HepG2 (cell line): ENCODE data around the gene RETREG2. TPM values are rescaled to one million over a fixed set of nuclear protein-coding genes. Genes with fewer than 3 reads are reported as not detected.

Source experiments
- ELF4 ChIP-seq: sonication (generic); formaldehyde crosslinking; IDR thresholded peaks from 2 replicates; pipeline ENCODE4 v1.5.0; 2020; ENCODE audit warnings: missing genetic modification reagents, mild to moderate bottlenecking, moderate library complexity, borderline replicate concordance
- GABPB1 ChIP-seq: IDR thresholded peaks from 2 replicates; pipeline ENCODE4 v1.6.1; 2016; ENCODE audit warnings: mild to moderate bottlenecking, missing genetic modification reagents, moderate library complexity, missing compliant biosample characterization
- NONO ChIP-seq, 2 experiments: fragments of 450-650 bp in 1 of 2; sonication (generic) in 1 of 2; formaldehyde crosslinking in 1 of 2; IDR thresholded peaks in 1 of 2; conservative IDR thresholded peaks in 1 of 2; 2 replicates each; pipeline versions ENCODE4 v1.6.1 to v1.8.0; 2017 to 2022; ENCODE audit warnings: mild to moderate bottlenecking in 1 of 2, missing genetic modification reagents in 1 of 2, moderate library complexity in 1 of 2
- NR1H2 ChIP-seq: sonication (generic); formaldehyde crosslinking; IDR thresholded peaks from 2 replicates; pipeline ENCODE4 v1.8.1; 2022; ENCODE audit warnings: low read depth, missing genetic modification reagents, borderline replicate concordance
- PAXIP1 ChIP-seq: sonication (generic); formaldehyde crosslinking; conservative IDR thresholded peaks from 2 replicates; pipeline ENCODE4 v1.4.0; 2020; ENCODE audit warnings: mild to moderate bottlenecking, missing genetic modification reagents, moderate library complexity
- POLR2A ChIP-seq, 2 experiments: IDR thresholded peaks; 2 replicates each; pipeline ENCODE4 v1.6.1; 2011; ENCODE audit warnings: low read depth in 2 of 2, low read length in 2 of 2, mild to moderate bottlenecking in 1 of 2, moderate library complexity in 1 of 2; ENCODE audit not compliant: insufficient read depth in 1 of 2
- SNAI1 ChIP-seq: sonication (generic); formaldehyde crosslinking; IDR thresholded peaks from 2 replicates; pipeline ENCODE4 v1.5.0; 2020; ENCODE audit warnings: mild to moderate bottlenecking, missing genetic modification reagents, borderline replicate concordance
- TCF7L2 ChIP-seq: IDR thresholded peaks from 2 replicates; pipeline ENCODE4 v1.6.1; 2011; ENCODE audit warnings: mild to moderate bottlenecking, low read depth, low read length, moderate library complexity
- TEF ChIP-seq: sonication (generic); formaldehyde crosslinking; IDR thresholded peaks from 2 replicates; pipeline ENCODE4 v1.5.0; 2020; ENCODE audit warnings: missing genetic modification reagents
- TGIF2 ChIP-seq: IDR thresholded peaks from 2 replicates; pipeline ENCODE4 v1.6.1; 2016; ENCODE audit warnings: control low read depth, missing compliant biosample characterization
- TMF1 ChIP-seq: sonication (generic); formaldehyde crosslinking; IDR thresholded peaks from 2 replicates; pipeline ENCODE4 v1.8.1; 2022; ENCODE audit warnings: low read depth, missing genetic modification reagents
- ZNF124 ChIP-seq: sonication (generic); formaldehyde crosslinking; IDR thresholded peaks from 2 replicates; pipeline ENCODE4 v1.4.0; 2020; ENCODE audit warnings: missing genetic modification reagents
- ZNF160 ChIP-seq: sonication (generic); formaldehyde crosslinking; IDR thresholded peaks from 2 replicates; pipeline ENCODE4 v1.8.0; 2022; ENCODE audit warnings: mild to moderate bottlenecking, inconsistent platforms, missing genetic modification reagents
- ZNF264 ChIP-seq: sonication (generic); formaldehyde crosslinking; IDR thresholded peaks from 2 replicates; pipeline ENCODE4 v1.4.0; 2020; ENCODE audit warnings: missing genetic modification reagents
- ZNF274 ChIP-seq: sonication (generic); formaldehyde crosslinking; IDR thresholded peaks from 2 replicates; pipeline ENCODE4 v1.5.1; 2020; ENCODE audit warnings: mild to moderate bottlenecking, missing genetic modification reagents
- ZNF512B ChIP-seq: sonication (generic); formaldehyde crosslinking; IDR thresholded peaks from 2 replicates; pipeline ENCODE4 v1.5.1; 2020; ENCODE audit warnings: missing genetic modification reagents, mild to moderate bottlenecking, borderline replicate concordance
- ZNF558 ChIP-seq: sonication (generic); formaldehyde crosslinking; IDR thresholded peaks from 2 replicates; pipeline ENCODE4 v1.9.0; 2022; ENCODE audit warnings: mild to moderate bottlenecking, missing genetic modification reagents, borderline replicate concordance
- ZSCAN25 ChIP-seq: sonication (generic); formaldehyde crosslinking; IDR thresholded peaks from 2 replicates; pipeline ENCODE4 v1.8.0; 2022; ENCODE audit warnings: mild to moderate bottlenecking, missing genetic modification reagents
- polyA plus RNA-seq, 8 experiments: library from polyadenylated mRNA; depleted of rRNA in 3 of 8; stranded (reverse) in 7 of 8; unstranded in 1 of 8; fragments of >200 nt; fragmentation: Illumina TruSeq in 4 of 8; extraction: Trizol in 4 of 8; gene quantifications; 2 replicates each; pipeline versions ENCODE4 v1.2.1 to v1.2.3, GENCODE V29; 2011 to 2016; ENCODE audit warnings: low read depth in 4 of 8, missing spikeins in 1 of 8, mixed read lengths in 1 of 8; ENCODE audit not compliant: insufficient read depth in 1 of 8
- total RNA-seq, 5 experiments: library from RNA; depleted of rRNA; stranded (reverse); fragments of >200 nt; fragmentation: Illumina TruSeq; extraction: Trizol; gene quantifications; 2 replicates each; pipeline ENCODE4 v1.2.3, GENCODE V29; 2016; ENCODE audit warnings: low read depth in 1 of 5
- TF ChIP-seq, protein P1 (sequence below): sonication (generic); formaldehyde crosslinking; IDR thresholded peaks from 2 replicates; pipeline ENCODE4 v1.8.0; 2023; ENCODE audit warnings: mild to moderate bottlenecking, missing genetic modification reagents

Gene RETREG2
- total and polyA plus RNA-seq, 2 of the 13 experiments (the other 11 are each of a cell fraction or from before 2014, with no cell fraction given), result 86.0 to 134 TPM

GRCh38 chr2:219229305-219230058 lies 51.4 kb downstream of the RETREG2 start, which contains the start of the genes ANKZF1 and ATG9A (continued):
- TF ChIP-seq ZNF512B (CRISPR knock-in tag) (no peak; the same call in 1 of the 2 replicates), TGIF2 (CRISPR knock-in tag) (peak; percentile 96), ZNF124 (CRISPR knock-in tag) (peak; percentile 67; the same call in 1 of the 2 replicates), SNAI1 (CRISPR knock-in tag) (no peak), ZNF264 (CRISPR knock-in tag) (peak; percentile 79; the same call in 1 of the 2 replicates), TEF (CRISPR knock-in tag) (peak; percentile 35; the same call in 1 of the 2 replicates), TCF7L2 (no peak), ZNF160 (CRISPR knock-in tag) (peak; percentile 82), NR1H2 (CRISPR knock-in tag) (no peak), ZNF274 (CRISPR knock-in tag) (peak; percentile 67), TMF1 (peak; percentile 78; the same call in 1 of the 2 replicates), POLR2A (IDR thresholded peaks at IDR 0.05; ENCODE audit: insufficient read depth in 1 of 2, low read depth in 2 of 2, low read length in 2 of 2) (peak; percentile 85 to 92), GABPB1 (peak; percentile 81), NONO (IDR thresholded peaks at IDR 0.05) (no peak), NONO (CRISPR knock-in tag; conservative IDR thresholded peaks at IDR 0.05) (no peak; the same call in 1 of the 2 replicates), ELF4 (0 out of 2 replicates have a peak, but pooled peaks have one; percentile 34), ZSCAN25 (CRISPR knock-in tag) (peak; percentile 66; the same call in 1 of the 2 replicates), PAXIP1 (CRISPR knock-in tag) (peak; percentile 51; the same call in 1 of the 2 replicates), ZNF558 (CRISPR knock-in tag) (peak; percentile 92; the same call in 1 of the 2 replicates)
- TF ChIP-seq, protein P1, sequence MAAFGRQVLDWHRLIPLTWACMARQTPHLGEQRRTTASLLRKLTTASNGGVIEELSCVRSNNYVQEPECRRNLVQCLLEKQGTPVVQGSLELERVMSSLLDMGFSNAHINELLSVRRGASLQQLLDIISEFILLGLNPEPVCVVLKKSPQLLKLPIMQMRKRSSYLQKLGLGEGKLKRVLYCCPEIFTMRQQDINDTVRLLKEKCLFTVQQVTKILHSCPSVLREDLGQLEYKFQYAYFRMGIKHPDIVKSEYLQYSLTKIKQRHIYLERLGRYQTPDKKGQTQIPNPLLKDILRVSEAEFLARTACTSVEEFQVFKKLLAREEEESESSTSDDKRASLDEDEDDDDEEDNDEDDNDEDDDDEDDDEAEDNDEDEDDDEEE, result peak; percentile 43; the same call in 1 of the 2 replicates
